Measurements from ENCODE around the gene CCIN.

CCIN gene

GRCh38 chr9:36147441-36148175 lies 21.6 kb upstream of the CCIN start:
- no peak for TF ChIP-seq CTCF (IDR thresholded peaks at IDR 0.05)
- Mint-ChIP-seq H3K9me3 (peaks cover 14% of the 10 kb centered on the region), H3K27ac (no peak overlapping the region), H3K4me1 (peaks cover 18% of the 10 kb centered on the region), H3K27me3 (ENCODE audit: low read depth, poor library complexity) (no peaks in the 10 kb centered on the region), H3K36me3 (ENCODE audit: low read depth) (peaks cover 35% of the 10 kb centered on the region), H3K4me3 (no peak overlapping the region)
- DNase-seq, result no peak

- Mint-ChIP-seq H3K4me1 (peaks cover 14% of the 10 kb centered on the region), H3K9me3 (peaks cover 14% of the 10 kb centered on the region), H3K36me3 (ENCODE audit: low read depth) (peaks cover 35% of the 10 kb centered on the region), H3K4me3 (no peak overlapping the region), H3K27ac (no peak overlapping the region), H3K27me3 (ENCODE audit: low read depth, poor library complexity) (no peaks in the 10 kb centered on the region)
- DNase-seq, result no peak
- no peak for TF ChIP-seq CTCF (IDR thresholded peaks at IDR 0.05)
These were observed 20.7 kb upstream of the CCIN start for GRCh38 chr9:36148311-36149051.

GRCh38 chr9:36149197-36149596 lies 20.0 kb upstream of the CCIN start:
- Mint-ChIP-seq H3K4me1 (peaks cover 21% of the 10 kb centered on the region), H3K27ac (no peak overlapping the region), H3K9me3 (peaks cover 14% of the 10 kb centered on the region), H3K4me3 (no peak overlapping the region), H3K27me3 (ENCODE audit: low read depth, poor library complexity) (no peaks in the 10 kb centered on the region), H3K36me3 (ENCODE audit: low read depth) (peaks cover 35% of the 10 kb centered on the region)
- DNase-seq, result no peak
- no peak for TF ChIP-seq CTCF (IDR thresholded peaks at IDR 0.05)

- Mint-ChIP-seq H3K27me3 (ENCODE audit: low read depth, poor library complexity) (no peaks in the 10 kb centered on the region), H3K27ac (peak overlapping the region; percentile 25), H3K4me3 (no peak overlapping the region), H3K36me3 (ENCODE audit: low read depth) (peaks cover 35% of the 10 kb centered on the region), H3K9me3 (peaks cover 19% of the 10 kb centered on the region), H3K4me1 (peaks cover 30% of the 10 kb centered on the region)
- no peak for TF ChIP-seq CTCF (IDR thresholded peaks at IDR 0.05)
- DNase-seq, result no peak
These were observed 18.4 kb upstream of the CCIN start for GRCh38 chr9:36150574-36151315.

GRCh38 chr9:36151316-36152210 lies 17.6 kb upstream of the CCIN start:
- peaks cover 25% of the 10 kb centered on the region for H3K4me1 Mint-ChIP-seq
- TF ChIP-seq CTCF (IDR thresholded peaks at IDR 0.05), result no peak
- no peak for DNase-seq
- peaks cover 14% of the 10 kb centered on the region for H3K9me3 Mint-ChIP-seq
- H3K27ac Mint-ChIP-seq, result peak overlapping the region; percentile 59
- H3K4me3 Mint-ChIP-seq, result no peak overlapping the region
- H3K27me3 Mint-ChIP-seq (ENCODE audit: low read depth, poor library complexity), result no peaks in the 10 kb centered on the region
- H3K36me3 Mint-ChIP-seq (ENCODE audit: low read depth), result peaks cover 32% of the 10 kb centered on the region

Data from nephron progenitor cell (in vitro differentiated cells).